T-helper 1 cell treated with Interleukin-12 subunit alpha and Interleukin-12 subunit beta and Interleukin-4 antibody, amounts not matched to agents 30 μg/mL and 1 μg/mL, for 36 hours (primary cell): ENCODE measurements around the gene PDZRN3.

Source experiments
- H3K27ac Mint-ChIP-seq: one replicate; pipeline ENCODE4 v1.8.0; 2021; ENCODE audit warnings: mild to moderate bottlenecking, mixed read lengths
- H3K27me3 Mint-ChIP-seq: one replicate; pipeline ENCODE4 v1.8.0; 2021; ENCODE audit warnings: low read depth, mixed read lengths
- H3K36me3 Mint-ChIP-seq: one replicate; pipeline ENCODE4 v1.8.0; 2021; ENCODE audit warnings: low read depth, mixed read lengths
- H3K4me1 Mint-ChIP-seq: one replicate; pipeline ENCODE4 v1.8.0; 2021; ENCODE audit warnings: low read depth, mixed read lengths
- H3K4me3 Mint-ChIP-seq: one replicate; pipeline ENCODE4 v1.8.0; 2021; ENCODE audit warnings: mild to moderate bottlenecking, moderate library complexity, mixed read lengths
- H3K9me3 Mint-ChIP-seq: one replicate; pipeline ENCODE4 v1.8.0; 2021; ENCODE audit warnings: mixed read lengths

Gene PDZRN3

GRCh38 chr3:73624821-73625665, at the start of gene PDZRN3:
Gene PDZRN3 (minus strand): TSS chr3:73624941.
- Mint-ChIP-seq H3K4me3 (no peak within 1 kb of the TSS), H3K9me3 (no peaks in the 10 kb centered on the region), H3K36me3 (no peaks in the 10 kb centered on the region), H3K4me1 (no peaks in the 10 kb centered on the region), H3K27me3 (peaks cover 15% of the 10 kb centered on the region), H3K27ac (no peak within 1 kb of the TSS)

GRCh38 chr3:73674280-73674679, 49.5 kb upstream of the PDZRN3 start:
- Mint-ChIP-seq H3K4me1 (no peaks in the 10 kb centered on the region), H3K27ac (no peak overlapping the region), H3K9me3 (peaks cover 6% of the 10 kb centered on the region), H3K36me3 (no peaks in the 10 kb centered on the region), H3K27me3 (no peaks in the 10 kb centered on the region), H3K4me3 (no peak overlapping the region)

- no peak overlapping the region for H3K27ac Mint-ChIP-seq
Observed at GRCh38 chr3:73669260-73669659, 44.5 kb upstream of the PDZRN3 start.

GRCh38 chr3:73668391-73668790, 43.6 kb upstream of the PDZRN3 start:
- Mint-ChIP-seq H3K9me3 (peaks cover 5% of the 10 kb centered on the region), H3K4me1 (no peaks in the 10 kb centered on the region)

More at GRCh38 chr3:73669260-73669659, 44.5 kb upstream of the PDZRN3 start:
- no peaks in the 10 kb centered on the region for H3K36me3 Mint-ChIP-seq
- H3K9me3 Mint-ChIP-seq: peaks cover 6% of the 10 kb centered on the region
- H3K27me3 Mint-ChIP-seq: no peaks in the 10 kb centered on the region
- no peak overlapping the region for H3K4me3 Mint-ChIP-seq
- H3K4me1 Mint-ChIP-seq: no peaks in the 10 kb centered on the region

GRCh38 chr3:73667889-73668288, 43.1 kb upstream of the PDZRN3 start:
- no peak overlapping the region for H3K27ac Mint-ChIP-seq
- H3K4me1 Mint-ChIP-seq: no peaks in the 10 kb centered on the region
- H3K9me3 Mint-ChIP-seq: no peaks in the 10 kb centered on the region
- no peaks in the 10 kb centered on the region for H3K36me3 Mint-ChIP-seq
- H3K27me3 Mint-ChIP-seq: no peaks in the 10 kb centered on the region
- H3K4me3 Mint-ChIP-seq: no peak overlapping the region

More at GRCh38 chr3:73668391-73668790, 43.6 kb upstream of the PDZRN3 start:
- no peaks in the 10 kb centered on the region for H3K36me3 Mint-ChIP-seq
- H3K4me3 Mint-ChIP-seq: no peak overlapping the region
- H3K27me3 Mint-ChIP-seq: no peaks in the 10 kb centered on the region
- no peak overlapping the region for H3K27ac Mint-ChIP-seq

- Mint-ChIP-seq H3K27ac (no peak overlapping the region), H3K4me1 (no peaks in the 10 kb centered on the region), H3K36me3 (no peaks in the 10 kb centered on the region), H3K4me3 (no peak overlapping the region), H3K9me3 (no peaks in the 10 kb centered on the region), H3K27me3 (no peaks in the 10 kb centered on the region)
Observed at GRCh38 chr3:73665286-73665685, 40.5 kb upstream of the PDZRN3 start.

GRCh38 chr3:73664389-73664788, 39.6 kb upstream of the PDZRN3 start:
- Mint-ChIP-seq H3K27me3 (no peaks in the 10 kb centered on the region), H3K4me3 (no peak overlapping the region), H3K4me1 (no peaks in the 10 kb centered on the region), H3K9me3 (no peaks in the 10 kb centered on the region), H3K36me3 (no peaks in the 10 kb centered on the region), H3K27ac (no peak overlapping the region)

- no peaks in the 10 kb centered on the region for H3K36me3 Mint-ChIP-seq
- no peaks in the 10 kb centered on the region for H3K4me1 Mint-ChIP-seq
- H3K27ac Mint-ChIP-seq: no peak overlapping the region
- H3K9me3 Mint-ChIP-seq: no peaks in the 10 kb centered on the region
- H3K27me3 Mint-ChIP-seq: no peaks in the 10 kb centered on the region
- H3K4me3 Mint-ChIP-seq: no peak overlapping the region
Observed at GRCh38 chr3:73663495-73663894, 38.8 kb upstream of the PDZRN3 start.

- Mint-ChIP-seq H3K27me3 (no peaks in the 10 kb centered on the region), H3K27ac (no peak overlapping the region), H3K4me1 (no peaks in the 10 kb centered on the region), H3K36me3 (no peaks in the 10 kb centered on the region), H3K4me3 (no peak overlapping the region), H3K9me3 (no peaks in the 10 kb centered on the region)
Observed at GRCh38 chr3:73661265-73661664, 36.5 kb upstream of the PDZRN3 start.

- Mint-ChIP-seq H3K27ac (no peak overlapping the region), H3K4me3 (no peak overlapping the region), H3K4me1 (no peaks in the 10 kb centered on the region), H3K9me3 (no peaks in the 10 kb centered on the region), H3K27me3 (no peaks in the 10 kb centered on the region), H3K36me3 (no peaks in the 10 kb centered on the region)
Observed at GRCh38 chr3:73658227-73658626, 33.5 kb upstream of the PDZRN3 start.

GRCh38 chr3:73657186-73657585, 32.4 kb upstream of the PDZRN3 start:
- H3K4me3 Mint-ChIP-seq: no peak overlapping the region
- H3K9me3 Mint-ChIP-seq: no peaks in the 10 kb centered on the region
- no peaks in the 10 kb centered on the region for H3K27me3 Mint-ChIP-seq
- no peak overlapping the region for H3K27ac Mint-ChIP-seq
- no peaks in the 10 kb centered on the region for H3K4me1 Mint-ChIP-seq
- no peaks in the 10 kb centered on the region for H3K36me3 Mint-ChIP-seq

- Mint-ChIP-seq H3K4me1 (no peaks in the 10 kb centered on the region), H3K9me3 (no peaks in the 10 kb centered on the region), H3K27me3 (no peaks in the 10 kb centered on the region), H3K4me3 (no peak overlapping the region), H3K27ac (no peak overlapping the region), H3K36me3 (no peaks in the 10 kb centered on the region)
Observed at GRCh38 chr3:73656241-73656890, 31.6 kb upstream of the PDZRN3 start.

- Mint-ChIP-seq H3K36me3 (no peaks in the 10 kb centered on the region), H3K27ac (no peak overlapping the region), H3K4me1 (no peaks in the 10 kb centered on the region), H3K4me3 (no peak overlapping the region), H3K9me3 (no peaks in the 10 kb centered on the region), H3K27me3 (no peaks in the 10 kb centered on the region)
Observed at GRCh38 chr3:73655197-73655596, 30.5 kb upstream of the PDZRN3 start.

GRCh38 chr3:73653877-73654276, 29.1 kb upstream of the PDZRN3 start:
- H3K27me3 Mint-ChIP-seq: no peaks in the 10 kb centered on the region
- no peaks in the 10 kb centered on the region for H3K9me3 Mint-ChIP-seq
- H3K4me1 Mint-ChIP-seq: no peaks in the 10 kb centered on the region

GRCh38 chr3:73653351-73653750, 28.6 kb upstream of the PDZRN3 start:
- Mint-ChIP-seq H3K27ac (no peak overlapping the region), H3K27me3 (no peaks in the 10 kb centered on the region), H3K9me3 (no peaks in the 10 kb centered on the region), H3K36me3 (no peaks in the 10 kb centered on the region), H3K4me1 (no peaks in the 10 kb centered on the region), H3K4me3 (no peak overlapping the region)

More at GRCh38 chr3:73653877-73654276, 29.1 kb upstream of the PDZRN3 start:
- no peak overlapping the region for H3K27ac Mint-ChIP-seq
- H3K4me3 Mint-ChIP-seq: no peak overlapping the region
- H3K36me3 Mint-ChIP-seq: no peaks in the 10 kb centered on the region
